Testis (tissue), 3 donors: ENCODE measurements around the gene PRUNE1. TPM values are rescaled to one million over a fixed set of nuclear protein-coding genes. Genes with fewer than 3 reads are reported as not detected.
A peak's percentile ranks its signal among the peaks of the same experiment; 100 is the strongest.

Source experiments
- DNase-seq: peaks from one replicate; pipeline ENCODE4 v3.0.0-alpha.2; 2019
- H3K27ac ChIP-seq, 2 donors: fragments of 200-600 bp; sonication (generic); one replicate each; pipeline ENCODE4 v1.5.1; 2019
- H3K27me3 ChIP-seq: fragments of 200-600 bp; sonication (generic); one replicate; pipeline ENCODE4 v1.5.1; 2019
- H3K36me3 ChIP-seq: fragments of 200-600 bp; sonication (generic); one replicate; pipeline ENCODE4 v1.5.1; 2017; ENCODE audit warnings: low read depth; ENCODE audit errors: missing control alignments
- H3K4me1 ChIP-seq: fragments of 200-600 bp; sonication (generic); one replicate; pipeline ENCODE4 v1.5.1; 2019
- H3K4me3 ChIP-seq, 2 donors: fragments of 200-600 bp; sonication (generic); one replicate each; pipeline ENCODE4 v1.5.1; 2017 to 2019
- H3K9me3 ChIP-seq: fragments of 200-600 bp; sonication (generic); one replicate; pipeline ENCODE4 v1.5.1; 2017
- POLR2A ChIP-seq: fragments of 450-650 bp; IDR thresholded peaks from one replicate; pipeline ENCODE4 v1.6.1; 2017; ENCODE audit warnings: antibody characterized with exemption, mild to moderate bottlenecking, moderate library complexity
- WGBS, 2 donors: methylation state at CpG; one replicate each; pipeline ENCODE4 v1.1.5; 2018; 5-methylcytosine and 5-hydroxymethylcytosine counted together
- intact Hi-C: fragments of 100-400 bp; cut with DNase I; formaldehyde crosslinking; loops from one replicate; pipeline ENCODE4 v1.15.1; 2023; ENCODE audit warnings: low total_unique reads
- polyA plus RNA-seq: library from polyadenylated mRNA; stranded (reverse); fragments of 350-450 nt; fragmentation: Illumina TruSeq; extraction: RNeasy Lipid Tissue Mini Kit (QIAGEN cat#74804); gene quantifications from one replicate; pipeline ENCODE4 v1.2.3, GENCODE V29; 2014; ENCODE audit warnings: low read depth, low replicate concordance; ENCODE audit not compliant: insufficient read depth
- total RNA-seq, 2 donors: library from RNA; depleted of rRNA; stranded (reverse); fragments of >200 nt; gene quantifications; one replicate each; pipeline ENCODE4 v1.2.3, GENCODE V29; 2016
- TF ChIP-seq, protein P1 (sequence below), 3 experiments: fragments of 450-650 bp in 2 of 3; fragments of 200-600 bp in 1 of 3; sonication (generic) in 1 of 3; IDR thresholded peaks; one replicate each; pipeline ENCODE4 v1.5.1; 2016 to 2019; ENCODE audit warnings: antibody characterized with exemption in 3 of 3, mild to moderate bottlenecking in 2 of 3, moderate library complexity in 1 of 3

The PRUNE1 gene
- total and polyA plus RNA-seq, 3 donors from 2014 or later: 41.1 to 63.9 (median 45.5) TPM

DNA sequence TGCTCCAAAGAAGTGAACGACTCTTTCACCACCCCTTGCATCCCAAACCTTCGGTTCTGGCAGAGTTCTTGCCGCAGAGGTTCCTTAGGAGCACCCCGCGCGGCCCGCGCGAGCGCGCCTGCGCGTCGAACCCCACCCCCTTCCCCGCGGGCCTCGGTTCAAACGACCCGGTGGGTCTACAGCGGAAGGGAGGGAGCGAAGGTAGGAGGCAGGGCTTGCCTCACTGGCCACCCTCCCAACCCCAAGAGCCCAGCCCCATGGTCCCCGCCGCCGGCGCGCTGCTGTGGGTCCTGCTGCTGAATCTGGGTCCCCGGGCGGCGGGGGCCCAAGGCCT, 39.3 kb downstream of the PRUNE1 start, which contains the start of gene C1orf56:
C1orf56 (plus strand) TSS at position 161 of the 334 bp plus-strand sequence; CDS start at position 258, 97 bp downstream.
- Histone ChIP-seq H3K36me3 (no peaks in the 10 kb centered on the region), H3K4me3 (peak within 1 kb of the TSS; percentile 79 to 93), H3K27me3 (no peaks in the 10 kb centered on the region), H3K9me3 (no peaks in the 10 kb centered on the region), H3K4me1 (peaks cover 4% of the 10 kb centered on the region), H3K27ac (peak within 1 kb of the TSS; percentile 89 to 95)
- peak; percentile 86 for DNase-seq
- TF ChIP-seq, protein P1, sequence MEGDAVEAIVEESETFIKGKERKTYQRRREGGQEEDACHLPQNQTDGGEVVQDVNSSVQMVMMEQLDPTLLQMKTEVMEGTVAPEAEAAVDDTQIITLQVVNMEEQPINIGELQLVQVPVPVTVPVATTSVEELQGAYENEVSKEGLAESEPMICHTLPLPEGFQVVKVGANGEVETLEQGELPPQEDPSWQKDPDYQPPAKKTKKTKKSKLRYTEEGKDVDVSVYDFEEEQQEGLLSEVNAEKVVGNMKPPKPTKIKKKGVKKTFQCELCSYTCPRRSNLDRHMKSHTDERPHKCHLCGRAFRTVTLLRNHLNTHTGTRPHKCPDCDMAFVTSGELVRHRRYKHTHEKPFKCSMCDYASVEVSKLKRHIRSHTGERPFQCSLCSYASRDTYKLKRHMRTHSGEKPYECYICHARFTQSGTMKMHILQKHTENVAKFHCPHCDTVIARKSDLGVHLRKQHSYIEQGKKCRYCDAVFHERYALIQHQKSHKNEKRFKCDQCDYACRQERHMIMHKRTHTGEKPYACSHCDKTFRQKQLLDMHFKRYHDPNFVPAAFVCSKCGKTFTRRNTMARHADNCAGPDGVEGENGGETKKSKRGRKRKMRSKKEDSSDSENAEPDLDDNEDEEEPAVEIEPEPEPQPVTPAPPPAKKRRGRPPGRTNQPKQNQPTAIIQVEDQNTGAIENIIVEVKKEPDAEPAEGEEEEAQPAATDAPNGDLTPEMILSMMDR (IDR thresholded peaks at IDR 0.05): no peak
- TF ChIP-seq POLR2A: peak; percentile 51
- 0% methylated on average over 1 to 20 of the region's 29 CpGs for WGBS, 2 donors
- intact Hi-C loops: no loop called here

DNA sequence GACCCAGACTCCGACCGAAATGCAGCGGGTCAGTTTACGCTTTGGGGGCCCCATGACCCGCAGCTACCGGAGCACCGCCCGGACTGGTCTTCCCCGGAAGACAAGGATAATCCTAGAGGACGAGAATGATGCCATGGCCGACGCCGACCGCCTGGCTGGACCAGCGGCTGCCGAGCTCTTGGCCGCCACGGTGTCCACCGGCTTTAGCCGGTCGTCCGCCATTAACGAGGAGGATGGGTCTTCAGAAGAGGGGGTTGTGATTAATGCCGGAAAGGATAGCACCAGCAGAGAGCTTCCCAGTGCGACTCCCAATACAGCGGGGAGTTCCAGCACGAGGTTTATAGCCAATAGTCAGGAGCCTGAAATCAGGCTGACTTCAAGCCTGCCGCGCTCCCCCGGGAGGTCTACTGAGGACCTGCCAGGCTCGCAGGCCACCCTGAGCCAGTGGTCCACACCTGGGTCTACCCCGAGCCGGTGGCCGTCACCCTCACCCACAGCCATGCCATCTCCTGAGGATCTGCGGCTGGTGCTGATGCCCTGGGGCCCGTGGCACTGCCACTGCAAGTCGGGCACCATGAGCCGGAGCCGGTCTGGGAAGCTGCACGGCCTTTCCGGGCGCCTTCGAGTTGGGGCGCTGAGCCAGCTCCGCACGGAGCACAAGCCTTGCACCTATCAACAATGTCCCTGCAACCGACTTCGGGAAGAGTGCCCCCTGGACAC, 39.8 kb downstream of the PRUNE1 start:
- TF ChIP-seq, protein P1 (IDR thresholded peaks at IDR 0.05): peak in 2 of 3 experiments; percentile 27 to 49
- TF ChIP-seq POLR2A: no peak
- Histone ChIP-seq H3K4me3 (peak overlapping the region; percentile 79 to 93), H3K4me1 (peaks cover 4% of the 10 kb centered on the region), H3K27me3 (no peaks in the 10 kb centered on the region), H3K36me3 (no peaks in the 10 kb centered on the region), H3K9me3 (no peaks in the 10 kb centered on the region), H3K27ac (peak overlapping the region; percentile 89 to 95)
- intact Hi-C loops: no loop called here
- WGBS, 2 donors: 0% methylated on average over 7 to 33 of the region's 48 CpGs
- peak; percentile 85 for DNase-seq

DNA sequence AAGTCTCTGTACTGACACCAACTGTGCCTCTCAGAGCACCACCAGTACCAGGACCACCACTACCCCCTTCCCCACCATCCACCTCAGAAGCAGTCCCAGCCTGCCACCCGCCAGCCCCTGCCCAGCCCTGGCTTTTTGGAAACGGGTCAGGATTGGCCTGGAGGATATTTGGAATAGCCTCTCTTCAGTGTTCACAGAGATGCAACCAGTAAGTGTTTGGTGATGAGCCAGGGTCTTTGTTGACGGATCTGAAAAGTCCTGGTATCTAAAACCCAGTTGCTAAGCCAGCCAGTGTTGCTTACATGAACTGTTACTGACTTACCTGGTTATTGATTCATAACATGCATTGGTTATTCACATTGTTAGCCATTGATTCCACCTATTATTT, 40.4 kb downstream of the PRUNE1 start:
- Histone ChIP-seq H3K4me1 (peaks cover 4% of the 10 kb centered on the region), H3K27me3 (no peaks in the 10 kb centered on the region), H3K4me3 (peak overlapping the region; percentile 79 to 93), H3K9me3 (no peaks in the 10 kb centered on the region), H3K27ac (peak overlapping the region in 1 of 2 donors; percentile 95), H3K36me3 (no peaks in the 10 kb centered on the region)
- intact Hi-C loops: no loop called here
- no peak for DNase-seq
- 0 to 3% methylated on average over 3 of the region's 3 CpGs for WGBS, 2 donors
- no peak for TF ChIP-seq POLR2A
- TF ChIP-seq, protein P1 (IDR thresholded peaks at IDR 0.05): peak in 2 of 3 experiments; percentile 4 to 53

DNA sequence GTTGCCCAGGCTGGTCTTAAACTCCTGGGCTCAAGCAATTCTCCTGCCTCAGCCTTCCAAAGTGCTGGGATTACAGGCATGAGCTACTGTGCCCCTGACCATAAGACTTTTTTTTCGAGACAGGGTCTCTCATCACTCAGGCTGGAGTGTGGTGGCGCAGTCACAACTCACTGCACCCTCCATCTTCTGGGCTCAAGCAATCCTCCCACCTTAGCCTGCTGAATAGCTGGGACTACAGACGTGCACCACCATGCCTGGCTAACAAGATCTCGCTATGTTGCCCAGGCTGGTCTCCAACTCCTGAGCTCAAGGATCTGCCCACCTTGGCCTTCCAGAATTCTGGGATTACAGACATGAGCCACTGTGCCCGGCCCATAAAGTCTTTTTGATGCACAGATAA, 41.2 kb downstream of the PRUNE1 start:
- DNase-seq: no peak
- no peaks in the 10 kb centered on the region for H3K27me3 ChIP-seq
- peaks cover 4% of the 10 kb centered on the region for H3K4me1 ChIP-seq
- no peaks in the 10 kb centered on the region for H3K9me3 ChIP-seq
- intact Hi-C loops: no loop called here
- TF ChIP-seq, protein P1 (IDR thresholded peaks at IDR 0.05): no peak
- TF ChIP-seq POLR2A: no peak
- WGBS, 2 donors: 82 to 89% methylated on average over 5 of the region's 5 CpGs
- H3K4me3 ChIP-seq: no peak overlapping the region
- no peaks in the 10 kb centered on the region for H3K36me3 ChIP-seq
- no peak overlapping the region for H3K27ac ChIP-seq
